Activated CD8-positive, alpha-beta memory T cell treated with anti-CD3 and anti-CD28 coated beads, Interleukin-2, amount 10 ng/mL, durations not matched to agents 7 days and 5 days (primary cell): ENCODE results near the gene PRPS1. TPM values are rescaled to one million over a fixed set of nuclear protein-coding genes. Genes with fewer than 3 reads are reported as not detected.
A peak's percentile ranks its signal among the peaks of the same experiment; 100 is the strongest.
"Not testable (repeated sequence)": the region's sequence is repeated elsewhere in the genome, so short reads cannot be mapped to it uniquely, and the experiment has no call there.

Source experiments
- ATAC-seq: fragments of 150-1000 bp; cut with Tn5 transposase; one replicate; pipeline ENCODE4 v1.10.0; 2021; ENCODE audit warnings: moderate library complexity
- CTCF ChIA-PET: fragments of 350-600 bp; sonication (Branson Sonifier 250); formaldehyde crosslinking; loops from one replicate; lab custom pipeline; 2021; ENCODE audit warnings: antibody characterized with exemption; lab: Charles Lee
- DNase-seq: peaks from one replicate; pipeline ENCODE4 v3.0.0-alpha.2; 2020
- H3K27ac Mint-ChIP-seq: one replicate; pipeline ENCODE4 v1.8.0; 2021; ENCODE audit warnings: mild to moderate bottlenecking, mixed read lengths
- H3K27me3 Mint-ChIP-seq: one replicate; pipeline ENCODE4 v1.8.0; 2021; ENCODE audit warnings: mixed read lengths
- H3K36me3 Mint-ChIP-seq: one replicate; pipeline ENCODE4 v1.8.0; 2021; ENCODE audit warnings: mild to moderate bottlenecking, mixed read lengths
- H3K4me1 Mint-ChIP-seq: one replicate; pipeline ENCODE4 v1.8.0; 2021; ENCODE audit warnings: mixed read lengths
- H3K4me3 Mint-ChIP-seq: one replicate; pipeline ENCODE4 v1.8.0; 2021; ENCODE audit warnings: mild to moderate bottlenecking, moderate library complexity, mixed read lengths
- H3K9me3 Mint-ChIP-seq: one replicate; pipeline ENCODE4 v1.8.0; 2022; ENCODE audit warnings: low read depth, mixed read lengths
- total RNA-seq, 2 experiments: library from RNA; stranded (reverse); gene quantifications; one replicate each; pipeline ENCODE4 v1.2.3, GENCODE V29; 2021

The PRPS1 gene
- total RNA-seq, 2 experiments from 2014 or later: 68.3 to 75.7 TPM

GRCh38 chrX:107669885-107670628 is 41.7 kb downstream of the PRPS1 start:
- CTCF ChIA-PET: interaction anchor here (1.0 to 11.8 kb wide), 5 partner anchors 8 to 106 kb away, joined by 3 to 261 read pairs (median 6); partner anchors contain the start of genes NCBP2L and TSC22D3
- ATAC-seq (no peak), DNase-seq (no peak)
- H3K27ac Mint-ChIP-seq: no peak overlapping the region
- no peaks in the 10 kb centered on the region for H3K27me3 Mint-ChIP-seq
- H3K36me3 Mint-ChIP-seq: peaks cover 5% of the 10 kb centered on the region
- H3K4me1 Mint-ChIP-seq: peaks cover 26% of the 10 kb centered on the region
- H3K9me3 Mint-ChIP-seq: no peaks in the 10 kb centered on the region
- no peak overlapping the region for H3K4me3 Mint-ChIP-seq

- H3K4me1 Mint-ChIP-seq: peaks cover 35% of the 10 kb centered on the region
- H3K27me3 Mint-ChIP-seq, H3K36me3 Mint-ChIP-seq, H3K9me3 Mint-ChIP-seq, ATAC-seq, H3K27ac Mint-ChIP-seq, DNase-seq, H3K4me3 Mint-ChIP-seq: not testable (repeated sequence)
- CTCF ChIA-PET: interaction anchor here (1.1 to 11.8 kb wide), 3 partner anchors 9 to 104 kb away, joined by 6 to 261 read pairs (median 69); partner anchors contain the start of genes NCBP2L and TSC22D3
Observed at GRCh38 chrX:107671256-107671655, 42.9 kb downstream of the PRPS1 start.

GRCh38 chrX:107672955-107673378 is 44.7 kb downstream of the PRPS1 start:
- CTCF ChIA-PET: interaction anchor here (0.6 to 11.8 kb wide), 18 partner anchors 13 to 106 kb away, joined by 3 to 261 read pairs (median 4); partner anchors contain the start of genes NCBP2L and TSC22D3
- Mint-ChIP-seq H3K36me3 (no peaks in the 10 kb centered on the region), H3K27me3 (no peaks in the 10 kb centered on the region), H3K4me3 (peak overlapping the region; percentile 48), H3K9me3 (no peaks in the 10 kb centered on the region), H3K4me1 (peaks cover 45% of the 10 kb centered on the region), H3K27ac (peak overlapping the region; percentile 92)
- DNase-seq (peak; percentile 84), ATAC-seq (peak; percentile 41)

- Mint-ChIP-seq H3K36me3 (no peaks in the 10 kb centered on the region), H3K4me1 (peaks cover 50% of the 10 kb centered on the region)
Observed at GRCh38 chrX:107673431-107673830, 45.1 kb downstream of the PRPS1 start.

GRCh38 chrX:107673933-107674479 is 45.7 kb downstream of the PRPS1 start:
- Mint-ChIP-seq H3K36me3 (no peaks in the 10 kb centered on the region), H3K4me3 (peak overlapping the region; percentile 80), H3K9me3 (no peaks in the 10 kb centered on the region), H3K27ac (peak overlapping the region; percentile 92), H3K27me3 (no peaks in the 10 kb centered on the region), H3K4me1 (peaks cover 56% of the 10 kb centered on the region)
- ATAC-seq (peak; percentile 65), DNase-seq (peak; percentile 94)
- CTCF ChIA-PET: interaction anchor here (1.4 to 11.8 kb wide), 8 partner anchors 14 to 102 kb away, joined by 3 to 261 read pairs (median 10); partner anchors contain the start of genes NCBP2L and TSC22D3

More at GRCh38 chrX:107673431-107673830, 45.1 kb downstream of the PRPS1 start:
- H3K4me3 Mint-ChIP-seq: peak overlapping the region; percentile 48
- no peaks in the 10 kb centered on the region for H3K27me3 Mint-ChIP-seq
- peak overlapping the region; percentile 92 for H3K27ac Mint-ChIP-seq
- ATAC-seq (peak; percentile 10), DNase-seq (no peak)
- CTCF ChIA-PET: interaction anchor here (0.6 to 11.8 kb wide), 15 partner anchors 14 to 105 kb away, joined by 3 to 261 read pairs (median 5); partner anchors contain the start of genes NCBP2L and TSC22D3
- H3K9me3 Mint-ChIP-seq: no peaks in the 10 kb centered on the region

GRCh38 chrX:107674480-107675364 is 46.4 kb downstream of the PRPS1 start:
- DNase-seq (peak; percentile 54), ATAC-seq (peak; percentile 6)
- Mint-ChIP-seq H3K36me3 (no peaks in the 10 kb centered on the region), H3K4me1 (peaks cover 61% of the 10 kb centered on the region), H3K27ac (peak overlapping the region; percentile 92), H3K9me3 (no peaks in the 10 kb centered on the region), H3K27me3 (no peaks in the 10 kb centered on the region), H3K4me3 (peak overlapping the region; percentile 80)
- CTCF ChIA-PET: interaction anchor here (2.0 to 11.8 kb wide), 5 partner anchors 15 to 101 kb away, joined by 7 to 261 read pairs (median 27); partner anchors contain the start of genes NCBP2L and TSC22D3

GRCh38 chrX:107675365-107675654 is 47.0 kb downstream of the PRPS1 start:
- Mint-ChIP-seq H3K9me3 (no peaks in the 10 kb centered on the region), H3K4me1 (peaks cover 66% of the 10 kb centered on the region), H3K27me3 (no peaks in the 10 kb centered on the region), H3K36me3 (no peaks in the 10 kb centered on the region), H3K27ac (peak overlapping the region; percentile 92), H3K4me3 (peak overlapping the region; percentile 80)
- ATAC-seq: no peak
- no peak for DNase-seq
- CTCF ChIA-PET: interaction anchor here (5.9 to 11.8 kb wide), 2 partner anchors 41 to 100 kb away, joined by 69 to 261 read pairs; partner anchors contain the start of genes NCBP2L and TSC22D3

GRCh38 chrX:107675823-107676555 is 47.7 kb downstream of the PRPS1 start:
- CTCF ChIA-PET: interaction anchor here (5.9 to 11.8 kb wide), 2 partner anchors 41 to 100 kb away, joined by 69 to 261 read pairs; partner anchors contain the start of genes NCBP2L and TSC22D3
- DNase-seq: no peak
- Mint-ChIP-seq H3K4me3 (peak overlapping the region; percentile 80), H3K27me3 (no peaks in the 10 kb centered on the region), H3K36me3 (no peaks in the 10 kb centered on the region), H3K27ac (peak overlapping the region; percentile 92), H3K9me3 (no peaks in the 10 kb centered on the region), H3K4me1 (peaks cover 67% of the 10 kb centered on the region)
- no peak for ATAC-seq

GRCh38 chrX:107676559-107677378 is 48.5 kb downstream of the PRPS1 start:
- Mint-ChIP-seq H3K4me1 (peaks cover 67% of the 10 kb centered on the region), H3K36me3 (no peaks in the 10 kb centered on the region), H3K27me3 (no peaks in the 10 kb centered on the region), H3K27ac (peak overlapping the region; percentile 92), H3K4me3 (peak overlapping the region; percentile 80), H3K9me3 (no peaks in the 10 kb centered on the region)
- peak; percentile 62 for DNase-seq
- peak; percentile 28 for ATAC-seq
- CTCF ChIA-PET: interaction anchor here (1.9 to 11.8 kb wide), 3 partner anchors 40 to 100 kb away, joined by 9 to 261 read pairs (median 69); partner anchors contain the start of genes NCBP2L and TSC22D3

GRCh38 chrX:107677501-107677901 is 49.2 kb downstream of the PRPS1 start:
- DNase-seq: no peak
- H3K27me3 Mint-ChIP-seq: no peaks in the 10 kb centered on the region
- CTCF ChIA-PET: interaction anchor here (1.9 to 11.8 kb wide), 2 partner anchors 39 to 99 kb away, joined by 9 to 261 read pairs; partner anchors contain the start of gene NCBP2L
- peak overlapping the region; percentile 80 for H3K4me3 Mint-ChIP-seq
- H3K27ac Mint-ChIP-seq: peak overlapping the region; percentile 92
- H3K4me1 Mint-ChIP-seq: peaks cover 70% of the 10 kb centered on the region
- no peaks in the 10 kb centered on the region for H3K9me3 Mint-ChIP-seq
- ATAC-seq: no peak
- no peaks in the 10 kb centered on the region for H3K36me3 Mint-ChIP-seq

GRCh38 chrX:107677909-107678308 is 49.6 kb downstream of the PRPS1 start:
- Mint-ChIP-seq H3K9me3 (no peaks in the 10 kb centered on the region), H3K36me3 (no peaks in the 10 kb centered on the region), H3K4me3 (no peak overlapping the region), H3K4me1 (peaks cover 68% of the 10 kb centered on the region), H3K27ac (peak overlapping the region; percentile 92), H3K27me3 (no peaks in the 10 kb centered on the region)
- no peak for DNase-seq
- no peak for ATAC-seq
- CTCF ChIA-PET: interaction anchor here (1.5 to 11.8 kb wide), 3 partner anchors 23 to 99 kb away, joined by 4 to 261 read pairs (median 9); partner anchors contain the start of gene NCBP2L
